GM18499 (cell line): ENCODE data around the gene ITGB5.

Experiments used
- ATAC-seq: cut with Tn5 transposase; IDR thresholded peaks from one replicate; pipeline ENCODE4 v1.9.1; 2021; ENCODE audit warnings: moderate number of reproducible peaks; ENCODE audit not compliant: insufficient read depth, unreplicated experiment

Gene ITGB5

DNA sequence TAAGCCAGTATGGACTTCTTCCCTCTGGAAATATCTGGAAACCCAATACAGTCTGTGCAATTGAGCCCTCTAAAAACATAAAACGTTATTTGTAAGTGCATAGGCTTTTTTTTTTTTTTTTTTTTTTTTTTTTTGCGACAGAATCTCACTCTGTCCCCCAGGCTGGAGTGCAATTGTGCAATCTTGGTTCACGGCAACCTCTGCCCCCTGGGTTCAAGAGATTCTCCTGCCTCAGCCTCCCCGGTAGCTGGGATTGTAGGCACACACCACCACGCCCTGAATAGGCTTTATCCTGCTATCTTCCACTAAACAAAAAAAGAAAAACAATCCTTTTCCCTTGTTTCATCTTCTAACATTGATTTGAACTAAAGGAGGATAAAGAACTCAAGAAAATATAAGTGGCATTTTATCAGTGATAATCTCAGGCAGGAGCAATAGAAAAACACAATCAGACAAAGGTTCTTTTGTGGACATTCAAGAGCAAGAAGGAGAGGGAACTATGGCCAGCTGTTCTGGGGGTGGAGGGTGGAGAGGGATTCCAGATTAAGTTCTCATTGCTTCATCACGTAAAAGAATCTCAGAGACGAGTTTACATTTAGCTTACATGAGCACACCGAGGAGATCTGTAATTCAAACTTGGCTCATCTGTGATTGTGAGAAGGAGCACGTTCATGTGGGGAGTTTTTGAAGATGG, 68.6 kb downstream of the ITGB5 start:
- no peak for ATAC-seq

DNA sequence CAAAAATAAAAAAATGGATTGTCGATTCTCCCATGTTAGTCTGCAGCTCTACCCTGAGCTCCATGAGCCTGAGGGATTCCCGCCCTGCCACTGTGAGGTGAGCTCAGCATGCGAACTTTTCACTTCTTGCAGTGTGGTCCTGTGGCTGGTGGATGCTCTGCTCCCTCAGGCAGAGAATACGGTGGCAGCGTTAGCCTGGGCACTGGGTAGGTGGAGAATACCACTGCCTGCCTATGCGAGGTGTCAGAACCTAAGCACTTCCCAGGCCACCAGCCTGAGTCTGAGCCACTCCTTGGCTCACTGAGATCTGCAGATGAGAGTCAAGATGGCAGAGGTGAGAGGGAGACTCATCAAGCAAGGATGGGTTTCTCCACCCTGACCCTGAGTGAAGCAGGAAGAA, 70.1 kb downstream of the ITGB5 start:
- ATAC-seq, result no peak

DNA sequence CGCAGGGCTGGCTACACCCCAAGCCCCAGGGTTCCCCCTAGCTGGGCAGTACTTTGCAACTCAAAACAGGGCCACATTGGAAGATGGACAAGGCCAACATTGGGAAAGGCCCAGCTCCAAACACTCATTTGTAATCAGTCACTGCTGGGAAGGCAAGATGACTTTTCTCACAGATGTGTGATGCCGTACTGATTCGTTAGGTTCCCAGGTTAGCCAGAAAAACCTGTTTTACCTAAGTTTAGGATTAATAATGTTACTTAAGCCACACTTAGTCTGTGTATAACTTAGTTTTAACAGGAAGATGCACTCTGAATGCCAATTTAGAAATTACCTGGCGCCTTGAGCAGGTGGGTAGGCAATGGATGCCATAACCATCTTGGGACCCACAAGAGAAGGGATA, 71.0 kb downstream of the ITGB5 start:
- no peak for ATAC-seq

DNA sequence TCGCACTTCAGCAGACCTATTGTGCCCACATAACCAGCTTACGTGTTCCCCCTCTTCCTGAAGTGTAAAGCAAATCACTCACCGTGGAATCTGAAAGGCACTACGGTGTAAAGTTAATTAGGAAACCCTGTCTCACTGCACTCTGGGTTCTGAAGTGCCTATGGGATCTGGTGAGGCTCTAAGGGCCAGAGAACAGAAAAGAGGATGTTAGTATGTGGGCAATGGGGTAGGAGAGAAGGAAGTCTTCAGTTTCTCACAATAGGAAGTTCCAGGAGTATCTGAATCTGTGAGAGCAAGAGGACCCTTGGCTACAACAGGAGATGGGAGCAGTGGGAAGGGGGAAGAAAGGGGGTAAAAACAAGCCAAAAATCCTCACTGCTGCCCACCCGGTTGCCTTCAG, 71.4 kb downstream of the ITGB5 start:
- ATAC-seq, result no peak

DNA sequence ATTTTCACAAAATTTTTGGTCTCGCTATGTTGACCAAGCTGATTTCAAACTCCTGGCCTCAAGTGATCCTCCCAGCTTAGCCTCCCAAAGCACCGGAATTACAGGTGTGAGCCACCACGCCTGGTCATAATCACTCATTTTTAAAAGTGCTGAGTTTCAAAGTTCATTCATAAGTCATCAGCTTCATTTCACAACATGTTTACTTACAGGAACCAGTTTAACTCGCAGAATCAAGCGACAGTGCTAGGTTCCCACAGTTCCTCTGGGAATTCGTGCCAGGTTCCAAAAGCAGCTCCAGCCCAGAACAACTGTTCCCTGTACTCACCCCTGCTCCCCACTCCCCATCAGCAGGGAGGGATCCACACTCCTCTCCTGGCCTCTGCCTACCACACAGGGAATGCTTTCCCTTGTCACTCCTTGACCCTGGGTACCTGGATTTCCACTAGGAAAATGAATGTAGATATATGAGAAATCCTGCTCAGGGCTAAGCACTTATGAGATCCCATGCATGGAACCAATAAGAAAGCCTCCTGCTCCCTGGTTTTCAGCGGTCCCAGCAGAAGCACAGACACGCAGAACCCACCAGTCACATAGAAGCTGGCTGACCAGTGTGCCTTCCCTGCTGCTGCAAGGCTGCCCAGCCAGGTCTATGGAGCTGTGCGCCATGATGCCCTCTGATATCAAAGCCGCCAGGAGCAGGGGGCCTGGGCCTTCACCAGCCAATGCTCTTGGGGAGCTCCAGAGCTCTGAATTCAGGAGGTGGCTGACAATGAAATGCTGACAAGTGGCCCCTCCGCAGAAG, 72.3 kb downstream of the ITGB5 start:
- ATAC-seq, result no peak

DNA sequence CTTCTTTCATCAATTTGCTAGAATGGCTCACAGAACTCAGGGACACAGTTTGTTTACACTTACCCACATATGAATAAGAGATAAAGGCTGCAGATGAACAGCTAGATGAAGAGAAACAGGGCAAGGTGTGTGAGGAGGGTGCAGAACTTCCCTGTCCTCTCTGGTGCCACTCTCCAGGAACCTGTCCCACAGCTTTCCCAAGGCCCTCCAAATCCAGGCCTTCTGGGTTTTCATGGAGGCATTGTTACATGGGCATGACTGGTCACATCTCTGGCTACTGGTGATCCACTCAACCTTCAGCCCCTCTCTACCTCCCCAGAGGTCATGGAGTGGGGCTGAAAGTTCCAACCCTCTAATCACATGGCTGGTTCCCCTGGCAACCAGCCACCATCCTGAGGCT, 73.6 kb downstream of the ITGB5 start:
- ATAC-seq, result no peak

DNA sequence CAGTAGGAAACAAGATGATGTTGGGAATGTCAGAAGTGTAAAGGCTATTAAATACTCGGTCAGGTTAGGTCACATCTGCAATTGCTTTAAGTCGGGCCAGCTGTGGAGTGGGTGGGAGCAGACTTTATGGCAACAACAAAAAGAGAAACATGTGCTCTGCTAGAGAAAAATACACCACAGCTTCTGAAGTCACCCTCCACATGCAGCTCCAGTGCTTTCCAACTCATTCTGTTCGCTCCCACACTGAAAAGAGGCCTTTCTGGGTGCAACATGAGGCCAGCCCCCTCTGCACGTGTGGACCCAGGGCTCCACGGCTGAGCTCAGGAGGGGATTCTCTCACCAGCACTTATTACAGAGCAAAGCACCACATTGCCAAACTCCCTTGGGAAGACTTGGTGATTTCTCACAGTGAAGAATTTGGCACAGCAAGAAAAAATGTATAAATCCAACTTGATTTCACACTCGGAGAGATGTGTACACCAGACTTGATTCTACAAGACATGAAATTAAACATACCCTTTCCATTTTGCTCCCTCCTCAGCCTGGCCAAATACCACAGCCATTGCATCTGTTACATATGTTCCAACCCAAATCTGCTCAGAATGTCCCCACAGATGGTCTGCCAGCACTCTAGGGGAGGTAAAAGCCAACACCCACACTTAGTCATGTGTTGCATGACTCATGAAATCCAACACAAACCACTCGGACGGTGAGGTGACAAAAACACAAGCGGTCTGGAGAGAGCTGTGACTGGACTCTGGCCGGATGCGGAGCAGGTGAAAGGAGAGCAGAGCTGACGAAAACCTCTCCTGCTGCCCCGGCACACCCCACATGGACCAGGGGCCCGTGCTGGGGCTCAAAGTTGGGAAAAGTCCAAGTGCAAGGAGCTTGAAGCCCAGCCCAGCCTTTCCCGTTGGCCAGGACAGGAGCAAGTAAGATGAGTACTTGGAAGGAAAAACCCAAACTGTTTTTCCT, 74.6 kb downstream of the ITGB5 start:
- ATAC-seq, result no peak

DNA sequence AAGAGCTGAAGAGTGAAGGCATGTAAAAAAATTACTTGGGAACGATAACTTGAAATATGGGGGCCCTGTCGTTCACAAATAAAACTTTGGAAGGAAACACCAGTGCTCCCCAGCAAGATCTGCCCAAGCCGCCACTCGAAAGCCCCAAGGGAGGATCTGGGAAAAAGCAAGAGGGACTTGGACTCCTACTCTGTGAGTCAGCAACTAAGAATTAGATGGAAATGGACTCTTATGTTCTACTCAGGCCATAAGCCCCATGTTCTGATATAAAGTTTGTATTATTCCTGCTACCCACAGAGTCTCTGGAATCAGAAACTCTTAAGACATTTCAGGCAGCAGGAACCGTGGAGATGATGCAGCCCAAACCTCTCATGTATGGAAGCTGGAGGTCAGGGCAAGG, 75.7 kb downstream of the ITGB5 start:
- ATAC-seq, result no peak

DNA sequence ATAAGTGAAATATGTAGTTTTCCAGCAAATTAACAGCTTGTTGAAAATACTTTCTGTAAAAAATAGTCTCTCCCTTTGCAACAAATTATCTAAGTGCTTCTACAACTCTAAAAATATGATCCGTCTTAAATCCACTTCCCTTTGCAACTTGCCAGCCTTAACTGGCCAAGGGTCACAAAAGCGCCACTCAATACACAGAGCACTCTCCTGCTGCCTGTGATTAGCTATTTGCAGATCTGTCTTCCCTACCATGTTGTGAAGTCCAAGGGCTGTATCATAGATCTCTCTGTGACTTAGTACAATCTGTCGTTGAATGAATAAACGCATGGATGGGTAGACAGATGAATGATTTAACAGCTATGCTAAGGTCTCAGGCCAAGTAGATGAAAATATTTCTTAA, 76.2 kb downstream of the ITGB5 start:
- ATAC-seq, result no peak

DNA sequence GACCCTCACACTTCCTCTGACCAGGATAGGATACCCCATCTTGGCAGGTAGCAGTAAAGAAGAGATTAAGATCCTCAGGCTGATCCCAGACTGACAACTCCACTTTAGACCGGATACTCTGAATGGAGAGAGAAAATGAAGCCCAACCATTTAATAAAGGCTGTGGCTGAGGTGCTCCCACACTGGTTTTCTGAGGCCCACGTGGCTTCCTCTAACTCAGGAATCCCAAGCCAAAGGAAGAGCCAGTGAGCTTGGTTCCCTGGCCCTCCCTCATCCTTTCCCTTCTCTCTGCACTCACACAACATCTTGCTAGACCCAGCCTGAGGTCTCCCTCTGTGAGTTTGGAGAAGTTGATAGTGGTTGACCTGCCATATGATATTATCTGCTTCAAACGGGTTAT, 78.1 kb downstream of the ITGB5 start:
- no peak for ATAC-seq

DNA sequence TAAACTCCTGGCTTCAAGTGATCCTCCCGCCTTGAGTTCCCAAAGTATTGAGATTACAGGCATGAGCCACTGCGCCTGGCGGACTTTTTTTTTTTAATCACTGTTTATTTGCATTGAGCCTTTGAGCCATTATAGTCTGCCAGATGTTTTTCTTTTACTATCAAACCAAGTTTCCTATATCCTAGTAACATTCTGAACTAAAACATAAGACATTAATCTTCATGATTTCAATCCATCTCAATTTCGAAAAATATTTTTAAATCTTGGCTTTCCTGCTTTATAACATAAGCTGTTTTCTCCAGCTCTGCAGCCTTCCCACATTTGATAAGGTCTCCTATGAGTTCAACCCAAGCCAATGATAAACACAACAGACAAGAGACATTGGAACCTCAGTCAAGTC, 81.5 kb downstream of the ITGB5 start:
- no peak for ATAC-seq

DNA sequence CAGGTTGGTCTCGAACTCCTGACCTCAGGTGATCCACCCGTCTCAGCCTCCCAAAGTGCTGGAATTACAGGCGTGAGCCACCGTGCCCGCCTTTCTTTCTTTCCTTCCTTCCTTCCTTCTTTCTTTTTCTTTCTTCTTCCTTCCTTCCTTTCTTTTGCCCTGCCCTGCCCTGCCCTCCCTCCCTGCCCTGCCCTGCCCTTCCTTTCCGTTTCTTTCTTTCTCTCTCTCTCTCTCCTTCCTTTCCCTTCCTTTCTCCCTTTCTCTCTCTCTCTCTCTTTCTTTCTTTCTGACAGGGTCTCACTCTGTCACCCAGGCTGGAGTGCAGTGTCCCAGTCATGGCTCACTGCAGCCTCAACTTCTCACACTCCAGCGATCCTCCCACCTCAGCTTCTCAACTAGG, 82.3 kb downstream of the ITGB5 start:
- ATAC-seq, result no peak

DNA sequence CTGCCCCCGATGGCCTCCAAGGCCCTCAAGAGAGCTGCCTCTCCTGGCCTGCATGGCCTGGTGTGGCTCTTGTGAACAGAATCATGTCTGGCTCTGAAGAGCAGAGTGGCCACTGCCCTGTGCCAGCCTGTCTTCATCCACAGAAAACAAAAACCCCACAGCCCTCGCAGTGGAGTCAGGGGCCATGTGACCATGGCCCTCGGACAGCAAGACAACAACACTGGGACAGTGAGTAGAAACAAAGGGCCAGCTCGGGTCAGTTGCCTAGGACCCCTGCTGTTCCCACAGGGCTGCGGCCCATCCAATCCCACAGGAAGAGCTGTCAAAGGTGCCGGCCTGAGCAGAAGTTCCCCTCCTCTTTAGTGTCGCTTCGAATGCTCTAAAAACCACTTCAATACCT, 84.5 kb downstream of the ITGB5 start:
- ATAC-seq, result no peak

DNA sequence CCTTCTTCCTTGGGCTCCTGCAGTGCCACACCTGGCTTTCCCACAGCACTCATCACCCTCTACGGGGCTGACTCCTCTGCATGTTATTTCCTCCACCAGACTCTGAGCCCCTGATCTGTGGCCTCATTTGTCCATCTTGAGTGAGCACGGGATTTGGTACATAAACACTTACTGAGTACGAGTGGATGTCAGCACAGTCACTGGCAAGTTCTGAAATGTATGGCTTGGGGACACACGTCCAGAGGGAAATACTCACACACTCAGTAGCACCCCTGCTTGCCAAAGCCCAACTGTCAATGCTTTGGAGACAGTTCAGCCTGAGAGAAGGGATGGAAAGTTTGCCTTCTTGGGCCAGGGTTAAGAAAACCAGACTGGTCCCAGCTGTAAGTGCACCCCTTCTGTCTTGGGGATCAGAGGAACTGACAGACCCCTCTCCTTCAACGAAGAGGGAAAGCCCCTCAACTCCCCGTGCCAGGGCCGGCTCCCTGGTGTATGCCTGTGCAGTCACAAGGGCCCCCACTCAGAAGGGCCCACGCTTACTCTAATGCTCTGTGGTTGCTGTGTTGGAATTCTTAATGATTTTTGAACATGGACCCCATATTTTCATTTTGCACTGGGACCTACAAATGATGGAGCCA, 85.0 kb downstream of the ITGB5 start:
- no peak for ATAC-seq

DNA sequence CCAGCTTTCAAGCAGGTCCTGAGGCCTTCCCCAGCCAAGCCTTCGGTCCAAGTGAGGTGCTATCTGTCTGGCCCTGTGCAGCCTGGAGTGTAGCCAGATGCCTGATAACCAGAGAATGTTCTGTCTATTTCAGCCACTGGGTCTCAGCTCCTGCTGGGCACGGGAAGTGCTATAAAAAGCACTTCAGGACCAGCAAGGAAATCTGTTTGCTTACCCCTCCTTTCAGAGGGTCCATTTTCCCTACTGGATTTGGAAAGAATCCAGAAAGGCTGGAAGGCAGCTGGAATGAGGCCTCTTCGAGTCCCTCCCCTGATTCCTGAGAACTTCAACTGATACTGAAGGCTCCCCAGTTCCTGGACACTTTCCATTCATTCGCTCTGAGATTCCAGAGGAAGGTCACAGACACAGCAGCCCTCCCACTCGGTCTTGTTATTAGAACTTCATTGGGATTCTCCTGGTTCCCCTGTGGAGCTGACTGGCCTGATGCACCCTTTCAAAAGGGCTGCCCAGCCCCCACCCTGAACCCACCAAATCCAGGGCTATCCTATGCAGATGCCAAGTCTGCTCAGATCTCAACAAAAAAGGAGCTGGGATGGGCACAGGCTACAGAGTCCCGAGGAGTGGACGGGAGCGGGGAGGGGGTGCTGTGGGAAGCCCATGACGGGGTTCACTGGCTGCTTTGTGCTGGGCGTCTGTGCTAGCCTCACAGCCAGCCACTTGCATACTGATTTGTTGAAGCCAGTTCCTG, 86.5 kb downstream of the ITGB5 start:
- no peak for ATAC-seq

DNA sequence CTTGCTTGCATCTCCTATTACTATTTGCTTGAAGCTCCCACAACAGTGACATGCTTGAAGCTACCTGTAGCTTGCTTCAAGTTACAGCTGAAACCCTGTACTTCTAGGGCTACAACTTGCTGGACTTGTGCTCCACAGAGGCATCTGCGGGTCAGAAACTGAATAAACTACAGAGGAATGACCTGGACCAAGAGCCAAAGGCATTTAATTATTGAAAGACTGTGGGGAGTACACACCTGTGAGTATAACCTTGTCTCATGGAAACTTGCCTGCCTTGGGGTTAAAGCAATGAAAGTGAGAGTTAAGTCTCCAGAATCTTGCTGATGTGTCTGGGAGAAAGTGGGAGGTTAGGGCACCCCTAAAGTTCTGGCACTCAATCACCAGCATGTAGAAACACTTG, 87.1 kb downstream of the ITGB5 start:
- no peak for ATAC-seq

DNA sequence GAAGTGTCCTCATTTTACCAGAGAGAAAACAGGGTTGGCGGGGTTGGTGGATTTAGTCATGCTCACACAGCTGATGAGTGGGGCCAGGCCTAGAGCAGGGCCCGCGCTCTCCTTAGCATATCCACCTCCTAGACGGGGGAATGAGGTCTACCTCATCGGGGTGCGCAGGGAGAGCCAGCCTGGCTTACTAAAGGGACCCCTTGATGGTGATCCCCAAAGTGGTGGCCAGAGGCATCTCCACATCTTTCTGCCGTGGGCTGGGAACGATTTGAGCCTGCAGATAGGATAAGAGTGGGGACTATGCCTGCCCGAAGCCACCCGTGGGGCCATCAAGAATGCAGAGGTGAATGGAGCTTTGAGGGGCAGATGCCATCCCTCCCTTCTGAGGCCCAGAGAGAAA, 87.5 kb downstream of the ITGB5 start:
- no peak for ATAC-seq

DNA sequence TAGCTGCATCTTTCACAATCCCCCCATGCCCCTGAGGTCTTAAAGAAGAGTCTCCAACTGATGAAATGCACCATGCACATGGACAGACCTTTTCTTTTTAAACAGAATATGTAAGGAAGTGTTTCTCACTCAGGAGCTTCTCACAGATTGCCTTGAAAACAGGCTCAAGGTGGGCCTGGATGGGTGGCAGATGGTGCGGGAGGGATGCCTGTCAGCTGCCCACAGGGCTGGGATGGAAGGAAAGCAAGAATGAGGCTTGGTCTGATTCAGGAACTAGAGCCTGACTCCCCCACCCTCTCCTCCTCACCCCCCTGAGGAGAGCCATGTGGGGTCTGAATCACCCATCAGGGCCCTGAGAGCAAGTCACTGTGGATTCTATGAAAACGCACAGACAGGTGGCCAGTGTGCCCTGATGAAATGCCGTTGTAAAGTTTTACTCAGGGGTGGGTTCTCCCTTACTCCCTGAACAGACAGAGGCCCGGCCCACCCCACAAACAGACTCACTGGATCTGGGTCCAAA, 89.7 kb downstream of the ITGB5 start:
- no peak for ATAC-seq

DNA sequence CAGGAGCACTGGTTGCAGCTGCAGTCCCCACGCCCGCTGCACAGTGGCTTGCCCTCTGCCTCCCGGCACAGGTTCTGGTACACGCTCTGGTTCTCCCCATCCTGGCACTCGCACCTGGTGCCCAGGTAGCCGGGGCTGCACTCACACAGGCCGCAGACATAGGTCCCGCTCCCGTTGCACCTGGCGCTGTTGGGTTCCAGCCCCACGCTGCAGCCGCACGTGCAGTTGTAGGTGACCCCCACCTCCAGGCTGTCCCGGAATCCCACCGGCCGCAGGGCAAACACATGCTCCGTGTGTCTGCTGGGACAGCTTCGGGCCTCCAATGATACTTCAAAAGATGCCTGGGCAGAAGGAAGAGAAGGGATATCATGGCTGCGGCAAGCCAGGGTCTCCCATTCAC, 90.7 kb downstream of the ITGB5 start:
- no peak for ATAC-seq
